GM19193 (cell line): ENCODE measurements around the gene PAX8.
A peak's percentile ranks its signal among the peaks of the same experiment; 100 is the strongest.

ENCODE experiments used
- POLR2A ChIP-seq: IDR thresholded peaks from 4 replicates; pipeline ENCODE4 v1.6.1; 2011; ENCODE audit not compliant: insufficient read depth, insufficient read length; ENCODE audit errors: extremely low read depth

PAX8 gene

DNA sequence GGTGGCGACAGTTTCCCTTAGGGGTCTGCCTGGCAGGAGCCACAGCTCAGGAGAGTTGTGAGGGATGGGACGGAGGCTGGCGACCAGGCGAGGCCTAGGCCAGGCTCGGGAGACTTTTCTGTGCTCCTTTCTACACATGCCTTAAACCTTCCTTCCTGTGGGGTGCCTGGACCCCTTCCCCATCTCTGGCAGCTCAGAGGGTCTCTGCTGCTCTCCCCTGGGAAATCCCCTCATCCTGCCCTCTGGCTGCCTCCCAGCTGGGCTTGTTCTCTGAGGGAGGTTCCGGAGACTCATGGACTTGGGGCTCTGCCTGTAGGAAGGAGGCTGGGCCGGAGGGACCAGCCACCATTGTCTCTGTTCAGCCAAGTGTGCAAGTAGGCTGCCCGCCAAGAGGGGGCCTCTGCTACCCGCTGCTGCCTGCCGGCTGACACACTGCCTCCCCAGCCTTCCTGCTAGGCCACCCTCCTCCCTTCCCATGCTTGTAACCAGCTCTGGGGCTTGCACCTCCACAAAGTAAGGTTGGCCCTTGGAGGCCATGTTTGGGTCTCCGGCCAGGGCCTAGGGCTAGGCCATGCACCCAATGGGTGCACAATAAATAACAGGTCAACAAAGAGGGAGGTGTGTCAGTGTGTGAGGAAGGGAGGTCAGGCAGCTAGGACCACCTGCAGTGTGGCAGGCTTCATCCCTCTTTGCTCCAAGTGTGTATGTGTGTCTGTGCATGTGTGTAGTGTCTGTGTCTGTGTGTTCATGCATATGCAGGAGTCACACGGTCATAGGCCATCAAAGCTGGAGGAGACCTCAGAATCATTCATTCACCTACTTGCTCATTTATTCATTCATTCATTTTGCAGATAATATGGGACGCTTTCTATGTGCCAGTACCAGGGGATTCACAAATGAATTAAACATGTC lies 76.2 kb downstream of the PAX8 start:
- no peak for TF ChIP-seq POLR2A

DNA sequence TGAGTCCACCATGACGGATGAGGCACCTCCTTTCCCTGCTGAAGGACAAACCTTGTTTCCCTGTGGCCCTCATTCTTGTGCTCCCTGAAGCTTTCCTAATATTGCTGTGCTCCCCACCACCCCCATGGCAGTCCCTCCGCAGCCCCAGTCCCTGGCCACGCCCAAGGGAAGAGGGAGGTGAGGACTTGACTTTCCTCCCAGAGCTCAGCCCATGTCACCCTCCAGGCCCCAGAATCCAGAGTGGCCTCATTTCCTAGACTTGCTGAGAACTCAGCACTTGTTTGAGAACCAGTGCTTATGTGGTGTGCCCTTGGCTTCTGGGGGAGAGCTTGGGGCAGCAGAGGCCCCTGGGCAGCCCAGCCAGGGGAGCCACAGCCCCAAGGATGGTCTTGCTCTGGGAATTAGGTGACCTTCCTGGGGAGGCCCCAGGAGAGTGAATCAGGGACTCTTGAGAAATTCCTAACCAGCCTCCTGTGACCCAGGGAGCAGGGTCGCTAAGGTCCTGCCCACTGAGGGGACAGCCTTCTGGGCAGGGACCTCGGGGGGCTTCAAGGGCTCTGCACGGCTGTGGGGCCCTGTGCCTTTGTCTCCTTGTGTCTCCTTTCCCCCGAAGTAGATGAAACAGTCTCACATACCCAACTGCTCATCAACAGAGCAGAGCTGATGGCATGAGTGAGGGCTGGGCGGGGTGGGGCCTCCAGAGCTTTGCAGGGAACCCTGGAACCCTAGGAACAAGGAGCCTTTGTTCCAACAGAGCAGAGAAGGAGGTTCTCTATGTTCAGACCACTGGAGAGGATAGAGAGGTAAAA lies 77.0 kb downstream of the PAX8 start:
- no peak for TF ChIP-seq POLR2A

DNA sequence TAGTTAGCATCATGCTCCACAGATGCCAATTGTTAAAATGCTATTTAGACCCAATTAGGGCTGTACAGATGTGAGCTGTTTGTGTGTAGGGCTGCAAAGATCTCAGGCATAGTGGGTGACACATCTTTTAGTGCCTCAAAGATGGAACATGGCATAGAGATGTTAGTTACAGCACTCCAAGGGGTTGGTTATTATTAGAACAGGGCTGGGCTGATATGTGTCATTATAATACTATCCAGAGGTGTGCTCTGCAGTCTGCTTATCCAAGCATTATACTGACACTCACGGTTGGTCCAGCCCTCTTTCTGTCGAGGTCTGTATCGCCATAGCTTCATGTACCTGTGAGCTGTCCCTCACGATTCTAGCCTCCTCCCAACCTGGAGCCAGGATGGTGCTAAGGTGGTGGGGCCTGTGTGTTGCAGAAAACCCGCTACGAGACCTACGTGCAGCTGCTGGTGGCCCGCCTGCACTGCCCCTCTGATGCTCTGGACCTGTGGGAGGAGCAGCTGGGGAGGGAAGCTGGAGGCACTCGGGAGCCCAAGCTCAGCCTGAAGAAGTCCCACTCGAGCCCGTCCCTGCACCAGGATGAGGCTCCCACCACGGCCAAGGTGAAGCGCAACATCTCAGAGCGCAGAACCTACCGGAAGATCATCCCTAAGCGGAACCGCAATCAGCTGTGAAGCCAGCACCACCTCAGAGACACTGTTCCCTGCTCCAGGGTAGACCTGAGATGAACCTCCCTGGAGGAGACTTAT lies 77.8 kb downstream of the PAX8 start:
- TF ChIP-seq POLR2A = no peak

GRCh38 chr2:113200236-113200635 lies 78.5 kb downstream of the PAX8 start:
- no peak for TF ChIP-seq POLR2A

- no peak for TF ChIP-seq POLR2A
These were observed 79.7 kb downstream of the PAX8 start for GRCh38 chr2:113198790-113199612.

DNA sequence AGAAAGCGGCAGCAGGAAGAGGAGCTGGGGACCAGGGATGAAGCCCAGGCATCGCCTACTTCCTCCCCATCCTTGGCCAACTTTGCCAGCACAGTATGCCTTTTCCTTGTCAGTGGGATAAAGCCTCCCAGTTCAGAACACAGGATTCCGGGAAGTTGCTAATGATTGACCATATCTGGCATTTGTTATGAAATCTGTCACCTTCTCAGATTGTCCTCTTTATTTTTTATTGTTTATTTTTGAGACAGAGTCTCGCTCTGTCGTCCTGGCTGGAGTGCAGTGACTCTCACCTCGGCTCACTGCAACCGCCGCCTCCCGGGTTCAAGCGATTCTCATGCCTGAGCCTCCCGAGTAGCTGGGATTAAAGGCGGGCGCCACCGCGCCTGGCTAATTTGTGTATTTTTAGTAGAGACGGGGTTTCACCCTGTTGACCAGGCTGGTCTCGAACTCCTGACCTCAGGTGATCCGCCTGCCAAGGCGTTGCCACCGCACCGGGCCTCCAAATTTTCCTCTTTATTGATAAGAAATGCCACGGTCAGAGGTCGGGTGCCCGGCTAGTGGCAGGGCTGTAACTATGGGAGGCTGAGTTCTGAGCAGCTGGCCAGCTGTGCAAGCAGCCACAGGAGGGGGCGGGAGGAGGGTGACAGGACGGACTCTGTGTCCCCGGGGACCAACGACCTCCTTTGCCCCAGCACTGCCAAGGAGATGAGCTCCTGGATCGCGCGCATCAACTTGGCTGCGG lies 80.5 kb downstream of the PAX8 start:
- TF ChIP-seq POLR2A = no peak

GRCh38 chr2:113197347-113198047 lies 81.2 kb downstream of the PAX8 start:
- peak; percentile 9 for TF ChIP-seq POLR2A

- TF ChIP-seq POLR2A = peak; percentile 7
These were observed 81.9 kb downstream of the PAX8 start for GRCh38 chr2:113196839-113197238.

GRCh38 chr2:113195923-113196501 lies 82.7 kb downstream of the PAX8 start:
- no peak for TF ChIP-seq POLR2A

DNA sequence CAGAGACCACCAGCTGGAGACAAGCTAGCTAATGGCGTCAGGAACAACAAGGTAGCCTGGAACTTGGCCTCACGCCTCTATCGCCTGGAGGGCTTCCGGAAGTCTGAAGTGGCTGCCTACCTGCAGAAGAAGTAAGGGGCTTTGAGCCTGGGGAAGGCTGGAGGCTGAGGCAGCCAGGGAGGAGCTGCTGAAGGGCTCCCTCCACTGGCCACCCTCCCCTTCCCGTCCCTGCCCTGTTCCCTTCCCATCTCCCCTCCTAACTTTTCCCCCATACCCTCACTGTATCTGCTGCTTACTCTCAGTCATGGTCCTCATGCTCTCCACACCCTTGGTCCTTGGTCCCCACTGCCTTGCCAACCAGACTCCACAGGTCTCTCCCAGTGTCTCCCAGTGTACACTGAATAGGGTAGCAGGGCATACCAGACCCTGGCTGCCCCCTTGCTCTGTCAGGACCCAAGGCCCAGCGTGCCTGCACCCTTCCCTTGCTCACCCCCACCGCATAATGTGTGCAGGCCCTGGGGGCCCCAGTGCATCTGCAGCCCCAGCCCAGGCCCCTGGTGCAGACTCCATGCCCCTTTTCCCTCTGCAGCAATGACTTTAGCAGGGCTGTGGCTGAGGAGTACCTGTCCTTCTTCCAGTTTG lies 86.1 kb downstream of the PAX8 start:
- no peak for TF ChIP-seq POLR2A

DNA sequence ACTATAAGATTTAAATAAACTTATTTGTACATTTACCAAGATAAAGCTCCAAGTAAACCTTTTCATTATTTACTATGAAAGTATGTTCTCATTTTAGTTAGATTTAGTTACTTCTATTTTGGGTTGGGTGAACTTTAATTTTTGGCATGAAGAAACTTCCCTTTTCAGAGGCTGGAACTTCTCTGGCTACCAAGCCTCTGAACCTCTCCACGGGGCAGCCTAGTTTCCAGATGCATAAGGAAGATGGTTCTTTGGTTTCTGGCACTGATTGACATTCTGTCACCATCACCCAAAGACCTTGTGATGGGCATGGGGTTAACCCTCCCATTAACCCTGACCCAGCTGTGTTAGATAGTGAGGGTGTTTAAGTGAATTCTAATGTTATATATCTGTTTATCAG lies 87.8 kb downstream of the PAX8 start:
- TF ChIP-seq POLR2A = no peak

- no peak for TF ChIP-seq POLR2A
These were observed 91.0 kb downstream of the PAX8 start for GRCh38 chr2:113187771-113188170.
